HepG2 (cell line): ENCODE data around the gene GYS1. TPM values are rescaled to one million over a fixed set of nuclear protein-coding genes. Genes with fewer than 3 reads are reported as not detected.

Source experiments
- BRD4 ChIP-seq: sonication (generic); formaldehyde crosslinking; IDR thresholded peaks from 2 replicates; pipeline ENCODE4 v1.4.0; 2020; ENCODE audit warnings: missing genetic modification reagents
- CERS6 ChIP-seq: sonication (generic); formaldehyde crosslinking; IDR thresholded peaks from 2 replicates; pipeline ENCODE4 v1.5.0; 2020; ENCODE audit warnings: missing genetic modification reagents
- EEA1 ChIP-seq: sonication (generic); formaldehyde crosslinking; IDR thresholded peaks from 2 replicates; pipeline ENCODE4 v1.5.1; 2020; ENCODE audit warnings: mild to moderate bottlenecking, missing genetic modification reagents, borderline replicate concordance
- HNRNPK ChIP-seq: fragments of 200-400 bp; formaldehyde crosslinking; IDR thresholded peaks from 2 replicates; pipeline ENCODE4 v1.6.1; 2018; ENCODE audit warnings: low read length, low read depth, moderate library complexity, mild to moderate bottlenecking; ENCODE audit not compliant: poor library complexity, severe bottlenecking
- HOXA3 ChIP-seq: sonication (generic); formaldehyde crosslinking; IDR thresholded peaks from 2 replicates; pipeline ENCODE4 v1.5.0; 2020; ENCODE audit warnings: missing genetic modification reagents
- MLX ChIP-seq: IDR thresholded peaks from 2 replicates; pipeline ENCODE4 v1.6.1; 2016
- TCF7L2 ChIP-seq: IDR thresholded peaks from 2 replicates; pipeline ENCODE4 v1.6.1; 2011; ENCODE audit warnings: mild to moderate bottlenecking, low read depth, low read length, moderate library complexity
- TRIM24 ChIP-seq: sonication (generic); formaldehyde crosslinking; IDR thresholded peaks from 2 replicates; pipeline ENCODE4 v1.8.0; 2022; ENCODE audit warnings: mild to moderate bottlenecking, missing genetic modification reagents
- ZFP37 ChIP-seq: sonication (generic); formaldehyde crosslinking; IDR thresholded peaks from 2 replicates; pipeline ENCODE4 v1.4.0; 2020; ENCODE audit warnings: missing genetic modification reagents, borderline replicate concordance
- ZNF263 ChIP-seq: sonication (generic); formaldehyde crosslinking; IDR thresholded peaks from 2 replicates; pipeline ENCODE4 v1.4.0; 2020; ENCODE audit warnings: missing genetic modification reagents
- ZNF441 ChIP-seq: sonication (generic); formaldehyde crosslinking; IDR thresholded peaks from 2 replicates; pipeline ENCODE4 v1.7.0; 2021; ENCODE audit warnings: missing genetic modification reagents, borderline replicate concordance
- ZNF451 ChIP-seq: sonication (generic); formaldehyde crosslinking; IDR thresholded peaks from 2 replicates; pipeline ENCODE4 v1.5.0; 2020; ENCODE audit warnings: mild to moderate bottlenecking, missing genetic modification reagents
- ZNF614 ChIP-seq: IDR thresholded peaks from 2 replicates; pipeline ENCODE4 v1.6.1; 2018; ENCODE audit warnings: missing biosample characterization, missing genetic modification reagents, inconsistent platforms, borderline replicate concordance
- ZNF777 ChIP-seq: sonication (generic); formaldehyde crosslinking; IDR thresholded peaks from 2 replicates; pipeline ENCODE4 v1.4.0; 2020; ENCODE audit warnings: missing genetic modification reagents
- polyA plus RNA-seq, 8 experiments: library from polyadenylated mRNA; depleted of rRNA in 3 of 8; stranded (reverse) in 7 of 8; unstranded in 1 of 8; fragments of >200 nt; fragmentation: Illumina TruSeq in 4 of 8; extraction: Trizol in 4 of 8; gene quantifications; 2 replicates each; pipeline versions ENCODE4 v1.2.1 to v1.2.3, GENCODE V29; 2011 to 2016; ENCODE audit warnings: low read depth in 4 of 8, missing spikeins in 1 of 8, mixed read lengths in 1 of 8; ENCODE audit not compliant: insufficient read depth in 1 of 8
- total RNA-seq, 5 experiments: library from RNA; depleted of rRNA; stranded (reverse); fragments of >200 nt; fragmentation: Illumina TruSeq; extraction: Trizol; gene quantifications; 2 replicates each; pipeline ENCODE4 v1.2.3, GENCODE V29; 2016; ENCODE audit warnings: low read depth in 1 of 5
- TF ChIP-seq, protein P1 (sequence below): sonication (generic); formaldehyde crosslinking; IDR thresholded peaks from 2 replicates; pipeline ENCODE4 v1.5.0; 2020; ENCODE audit warnings: mild to moderate bottlenecking, missing genetic modification reagents, moderate library complexity
- TF ChIP-seq, protein P2 (sequence below): sonication (generic); formaldehyde crosslinking; IDR thresholded peaks from 2 replicates; pipeline ENCODE4 v1.5.1; 2020; ENCODE audit warnings: missing genetic modification reagents, mild to moderate bottlenecking, borderline replicate concordance
- TF ChIP-seq, protein P3 (sequence below): sonication (generic); formaldehyde crosslinking; IDR thresholded peaks from 2 replicates; pipeline ENCODE4 v1.8.0; 2022; ENCODE audit warnings: missing genetic modification reagents, mild to moderate bottlenecking, borderline replicate concordance
- TF ChIP-seq, protein P4 (sequence below): sonication (generic); formaldehyde crosslinking; IDR thresholded peaks from 2 replicates; pipeline ENCODE4 v1.4.0; 2020; ENCODE audit warnings: mild to moderate bottlenecking, missing genetic modification reagents

The GYS1 gene
- total and polyA plus RNA-seq, 2 of the 13 experiments (the other 11 are each of a cell fraction or from before 2014, with no cell fraction given), result 18.4 to 42.1 TPM

- TF ChIP-seq, protein P1, sequence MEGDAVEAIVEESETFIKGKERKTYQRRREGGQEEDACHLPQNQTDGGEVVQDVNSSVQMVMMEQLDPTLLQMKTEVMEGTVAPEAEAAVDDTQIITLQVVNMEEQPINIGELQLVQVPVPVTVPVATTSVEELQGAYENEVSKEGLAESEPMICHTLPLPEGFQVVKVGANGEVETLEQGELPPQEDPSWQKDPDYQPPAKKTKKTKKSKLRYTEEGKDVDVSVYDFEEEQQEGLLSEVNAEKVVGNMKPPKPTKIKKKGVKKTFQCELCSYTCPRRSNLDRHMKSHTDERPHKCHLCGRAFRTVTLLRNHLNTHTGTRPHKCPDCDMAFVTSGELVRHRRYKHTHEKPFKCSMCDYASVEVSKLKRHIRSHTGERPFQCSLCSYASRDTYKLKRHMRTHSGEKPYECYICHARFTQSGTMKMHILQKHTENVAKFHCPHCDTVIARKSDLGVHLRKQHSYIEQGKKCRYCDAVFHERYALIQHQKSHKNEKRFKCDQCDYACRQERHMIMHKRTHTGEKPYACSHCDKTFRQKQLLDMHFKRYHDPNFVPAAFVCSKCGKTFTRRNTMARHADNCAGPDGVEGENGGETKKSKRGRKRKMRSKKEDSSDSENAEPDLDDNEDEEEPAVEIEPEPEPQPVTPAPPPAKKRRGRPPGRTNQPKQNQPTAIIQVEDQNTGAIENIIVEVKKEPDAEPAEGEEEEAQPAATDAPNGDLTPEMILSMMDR (CRISPR knock-in tag), result no peak
- TF ChIP-seq ZNF614 (CRISPR knock-in tag) (peak; percentile 55; the same call in 1 of the 2 replicates), TRIM24 (peak; percentile 18; the same call in 1 of the 2 replicates), TCF7L2 (no peak), CERS6 (CRISPR knock-in tag) (no peak), ZNF777 (CRISPR knock-in tag) (no peak), MLX (CRISPR knock-in tag) (0 out of 2 replicates have a peak, but pooled peaks have one; percentile 11), ZNF441 (CRISPR knock-in tag) (peak; percentile 11; the same call in 1 of the 2 replicates), ZFP37 (CRISPR knock-in tag) (0 out of 2 replicates have a peak, but pooled peaks have one; percentile 25), ZNF451 (CRISPR knock-in tag) (0 out of 2 replicates have a peak, but pooled peaks have one; percentile 18), HNRNPK (peak; percentile 3), ZNF263 (peak; percentile 30; the same call in 1 of the 2 replicates), EEA1 (CRISPR knock-in tag) (peak; percentile 81; the same call in 1 of the 2 replicates), HOXA3 (CRISPR knock-in tag) (peak; percentile 89), BRD4 (CRISPR knock-in tag) (peak; percentile 60; the same call in 1 of the 2 replicates)
- TF ChIP-seq, protein P2, sequence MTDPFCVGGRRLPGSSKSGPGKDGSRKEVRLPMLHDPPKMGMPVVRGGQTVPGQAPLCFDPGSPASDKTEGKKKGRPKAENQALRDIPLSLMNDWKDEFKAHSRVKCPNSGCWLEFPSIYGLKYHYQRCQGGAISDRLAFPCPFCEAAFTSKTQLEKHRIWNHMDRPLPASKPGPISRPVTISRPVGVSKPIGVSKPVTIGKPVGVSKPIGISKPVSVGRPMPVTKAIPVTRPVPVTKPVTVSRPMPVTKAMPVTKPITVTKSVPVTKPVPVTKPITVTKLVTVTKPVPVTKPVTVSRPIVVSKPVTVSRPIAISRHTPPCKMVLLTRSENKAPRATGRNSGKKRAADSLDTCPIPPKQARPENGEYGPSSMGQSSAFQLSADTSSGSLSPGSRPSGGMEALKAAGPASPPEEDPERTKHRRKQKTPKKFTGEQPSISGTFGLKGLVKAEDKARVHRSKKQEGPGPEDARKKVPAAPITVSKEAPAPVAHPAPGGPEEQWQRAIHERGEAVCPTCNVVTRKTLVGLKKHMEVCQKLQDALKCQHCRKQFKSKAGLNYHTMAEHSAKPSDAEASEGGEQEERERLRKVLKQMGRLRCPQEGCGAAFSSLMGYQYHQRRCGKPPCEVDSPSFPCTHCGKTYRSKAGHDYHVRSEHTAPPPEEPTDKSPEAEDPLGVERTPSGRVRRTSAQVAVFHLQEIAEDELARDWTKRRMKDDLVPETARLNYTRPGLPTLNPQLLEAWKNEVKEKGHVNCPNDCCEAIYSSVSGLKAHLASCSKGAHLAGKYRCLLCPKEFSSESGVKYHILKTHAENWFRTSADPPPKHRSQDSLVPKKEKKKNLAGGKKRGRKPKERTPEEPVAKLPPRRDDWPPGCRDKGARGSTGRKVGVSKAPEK (CRISPR knock-in tag), result 0 out of 2 replicates have a peak, but pooled peaks have one; percentile 33
- TF ChIP-seq, protein P3, sequence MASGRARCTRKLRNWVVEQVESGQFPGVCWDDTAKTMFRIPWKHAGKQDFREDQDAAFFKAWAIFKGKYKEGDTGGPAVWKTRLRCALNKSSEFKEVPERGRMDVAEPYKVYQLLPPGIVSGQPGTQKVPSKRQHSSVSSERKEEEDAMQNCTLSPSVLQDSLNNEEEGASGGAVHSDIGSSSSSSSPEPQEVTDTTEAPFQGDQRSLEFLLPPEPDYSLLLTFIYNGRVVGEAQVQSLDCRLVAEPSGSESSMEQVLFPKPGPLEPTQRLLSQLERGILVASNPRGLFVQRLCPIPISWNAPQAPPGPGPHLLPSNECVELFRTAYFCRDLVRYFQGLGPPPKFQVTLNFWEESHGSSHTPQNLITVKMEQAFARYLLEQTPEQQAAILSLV, result 0 out of 2 replicates have a peak, but pooled peaks have one; percentile 42
- TF ChIP-seq, protein P4, sequence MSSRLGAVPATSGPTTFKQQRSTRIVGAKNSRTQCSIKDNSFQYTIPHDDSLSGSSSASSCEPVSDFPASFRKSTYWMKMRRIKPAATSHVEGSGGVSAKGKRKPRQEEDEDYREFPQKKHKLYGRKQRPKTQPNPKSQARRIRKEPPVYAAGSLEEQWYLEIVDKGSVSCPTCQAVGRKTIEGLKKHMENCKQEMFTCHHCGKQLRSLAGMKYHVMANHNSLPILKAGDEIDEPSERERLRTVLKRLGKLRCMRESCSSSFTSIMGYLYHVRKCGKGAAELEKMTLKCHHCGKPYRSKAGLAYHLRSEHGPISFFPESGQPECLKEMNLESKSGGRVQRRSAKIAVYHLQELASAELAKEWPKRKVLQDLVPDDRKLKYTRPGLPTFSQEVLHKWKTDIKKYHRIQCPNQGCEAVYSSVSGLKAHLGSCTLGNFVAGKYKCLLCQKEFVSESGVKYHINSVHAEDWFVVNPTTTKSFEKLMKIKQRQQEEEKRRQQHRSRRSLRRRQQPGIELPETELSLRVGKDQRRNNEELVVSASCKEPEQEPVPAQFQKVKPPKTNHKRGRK (CRISPR knock-in tag), result no peak
Observed at GRCh38 chr19:48963371-48964204, 29.5 kb downstream of the GYS1 start (continued).
